Immature natural killer cell (primary cell): Measurements from ENCODE around the gene ELFN1. TPM values are rescaled to one million over a fixed set of nuclear protein-coding genes. Genes with fewer than 3 reads are reported as not detected.

Experiments used
- DNase-seq, 3 donors: peaks; one replicate each; pipeline ENCODE4 v3.0.0; 2022; ENCODE audit warnings: mixed read lengths in 1 of 3
- H3K27ac Mint-ChIP-seq, 6 donors: one replicate each; pipeline ENCODE4 v1.8.0; 2020; ENCODE audit warnings: mixed read lengths in 6 of 6, mild to moderate bottlenecking in 5 of 6, inconsistent platforms in 4 of 6, moderate library complexity in 3 of 6
- H3K27me3 Mint-ChIP-seq, 3 donors: one replicate each; pipeline ENCODE4 v1.8.0; 2020 to 2021; ENCODE audit warnings: low read depth in 3 of 3, mild to moderate bottlenecking in 3 of 3, mixed read lengths in 3 of 3, moderate library complexity in 3 of 3, inconsistent platforms in 1 of 3
- H3K36me3 Mint-ChIP-seq, 3 donors: one replicate each; pipeline ENCODE4 v1.8.0; 2020; ENCODE audit warnings: mixed read lengths in 3 of 3, inconsistent platforms in 2 of 3, mild to moderate bottlenecking in 2 of 3
- H3K4me1 Mint-ChIP-seq, 2 donors: one replicate each; pipeline ENCODE4 v1.8.0; 2020; ENCODE audit warnings: inconsistent platforms in 2 of 2, mild to moderate bottlenecking in 2 of 2, mixed read lengths in 2 of 2, moderate library complexity in 1 of 2
- H3K4me3 Mint-ChIP-seq, 5 donors: one replicate each; pipeline ENCODE4 v1.8.0; 2020; ENCODE audit warnings: mild to moderate bottlenecking in 5 of 5, mixed read lengths in 5 of 5, inconsistent platforms in 3 of 5, moderate library complexity in 3 of 5
- H3K9me3 Mint-ChIP-seq, 6 donors: one replicate each; pipeline ENCODE4 v1.8.0; 2020; ENCODE audit warnings: mild to moderate bottlenecking in 6 of 6, mixed read lengths in 6 of 6, inconsistent platforms in 4 of 6, moderate library complexity in 3 of 6
- polyA plus RNA-seq, 3 donors: library from polyadenylated mRNA; unstranded; fragments of 300-500 nt; fragmentation: Illumina TruSeq; gene quantifications; one replicate each; pipeline ENCODE4 v1.2.3, GENCODE V29; 2021

Gene ELFN1
- under 1 TPM in 1 of 3 donors, not detected in 2; 0.08 TPM for polyA plus RNA-seq

DNA sequence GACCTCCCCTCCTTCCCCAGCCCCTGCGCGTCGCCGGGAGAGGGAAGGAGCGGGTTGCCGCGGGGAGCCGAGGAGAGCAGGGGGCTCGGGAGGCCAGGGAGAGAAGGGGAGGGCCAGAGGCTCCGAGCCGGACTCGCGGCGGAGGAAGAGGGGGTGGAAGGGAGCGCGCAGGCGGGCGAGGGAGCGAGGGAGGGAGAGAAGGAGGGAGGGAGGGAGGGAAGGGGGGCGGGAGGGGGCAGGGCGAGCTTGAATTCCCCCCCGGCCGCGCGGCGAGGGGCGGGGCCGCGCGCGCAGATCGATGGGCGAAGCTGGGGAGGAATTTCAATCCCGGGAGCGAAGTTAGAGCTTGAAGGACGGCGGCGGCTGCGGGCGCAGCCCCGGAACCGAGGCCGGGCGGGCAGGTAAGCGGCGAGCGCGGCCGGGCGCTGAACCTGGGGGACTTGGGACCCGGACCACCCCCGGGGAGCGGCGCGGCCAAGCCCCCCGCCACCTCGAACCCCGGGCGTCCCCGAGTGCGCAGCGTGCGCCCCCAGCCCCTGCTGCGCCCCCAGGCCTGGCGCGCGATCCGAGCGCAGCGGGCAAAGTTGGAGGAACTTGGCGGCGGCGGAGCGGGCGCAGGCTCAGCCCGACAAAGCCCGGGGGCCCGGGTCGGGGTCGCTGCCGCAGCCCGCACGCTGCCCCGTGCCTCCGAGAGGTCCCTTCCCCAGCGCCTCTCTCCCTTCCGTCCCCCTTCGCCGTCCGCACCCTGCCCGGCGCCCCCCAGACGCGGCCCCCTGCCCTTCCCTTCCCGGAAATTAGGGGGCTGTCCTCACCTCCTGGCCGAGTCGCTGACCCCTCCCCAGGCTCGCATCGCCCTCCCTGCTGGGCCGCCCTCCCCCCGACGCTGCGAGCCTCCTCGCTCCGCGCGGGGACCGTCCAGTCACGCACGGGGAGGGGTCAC is at the start of gene ELFN1:
TSS of gene ELFN1 (plus strand) at position 324 of the 940 bp plus-strand sequence. CDS start 74,320 bp downstream, outside the sequence.
- H3K9me3 Mint-ChIP-seq = no peaks in the 10 kb centered on the region
- H3K36me3 Mint-ChIP-seq = no peaks in the 10 kb centered on the region
- peaks cover 6 to 12% of the 10 kb centered on the region in 2 donors for H3K4me1 Mint-ChIP-seq
- no peak for DNase-seq
- peaks cover 6 to 13% (median 11%) of the 10 kb centered on the region in 3 donors for H3K27me3 Mint-ChIP-seq
- H3K27ac Mint-ChIP-seq = no peak within 1 kb of the TSS
- H3K4me3 Mint-ChIP-seq = peak within 1 kb of the TSS in 4 of 5 donors; percentile 57 to 70 (median 62)

DNA sequence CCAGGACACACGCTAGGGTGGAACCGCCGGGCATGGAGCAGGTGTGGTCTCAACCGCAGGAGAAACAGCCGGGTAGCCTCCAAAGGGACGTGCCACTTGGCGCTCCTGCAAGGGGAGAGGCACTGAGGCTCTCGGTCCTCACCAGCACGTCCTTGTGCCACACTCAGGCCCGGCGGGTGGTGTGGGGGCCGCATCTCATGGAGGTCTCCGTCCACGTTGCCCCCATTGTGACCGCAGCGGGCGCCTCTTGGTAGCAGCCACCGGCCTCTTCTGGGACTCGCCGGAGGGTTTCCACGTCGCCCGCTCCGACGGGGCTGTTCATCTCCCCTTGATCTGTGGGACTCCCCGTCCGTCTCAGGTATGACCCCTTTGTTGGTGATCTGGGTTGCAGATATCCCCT is 49.2 kb upstream of the ELFN1 start:
- Mint-ChIP-seq H3K9me3 (no peaks in the 10 kb centered on the region), H3K27me3 (peaks cover 0 to 5% (median 3%) of the 10 kb centered on the region in 3 donors), H3K36me3 (no peaks in the 10 kb centered on the region), H3K27ac (no peak overlapping the region), H3K4me3 (no peak overlapping the region), H3K4me1 (no peaks in the 10 kb centered on the region)
- no peak for DNase-seq

DNA sequence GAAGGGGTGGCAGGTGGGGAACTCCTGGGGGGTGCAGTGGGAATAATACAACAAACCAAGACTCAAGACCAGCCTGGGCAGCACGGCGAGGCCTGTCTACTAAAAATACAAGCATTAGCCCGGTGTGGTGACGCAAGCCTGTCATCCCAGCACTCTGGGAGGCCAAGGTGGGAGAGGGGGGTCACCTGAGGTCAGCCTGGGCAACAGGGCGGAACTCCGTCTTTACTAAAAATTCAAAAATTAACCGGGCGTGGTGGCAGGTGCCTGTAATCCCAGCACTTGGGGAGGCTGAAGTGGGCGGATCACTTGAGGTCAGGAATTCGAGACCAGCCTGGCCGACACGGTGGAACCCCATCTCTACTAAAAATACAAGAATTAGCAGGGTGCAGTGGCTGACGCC is 48.4 kb upstream of the ELFN1 start:
- H3K36me3 Mint-ChIP-seq = no peaks in the 10 kb centered on the region
- H3K27me3 Mint-ChIP-seq = peaks cover 0 to 6% (median 3%) of the 10 kb centered on the region in 3 donors
- no peak overlapping the region for H3K4me3 Mint-ChIP-seq
- H3K4me1 Mint-ChIP-seq = no peaks in the 10 kb centered on the region
- no peak for DNase-seq
- no peak overlapping the region for H3K27ac Mint-ChIP-seq
- H3K9me3 Mint-ChIP-seq = no peaks in the 10 kb centered on the region

DNA sequence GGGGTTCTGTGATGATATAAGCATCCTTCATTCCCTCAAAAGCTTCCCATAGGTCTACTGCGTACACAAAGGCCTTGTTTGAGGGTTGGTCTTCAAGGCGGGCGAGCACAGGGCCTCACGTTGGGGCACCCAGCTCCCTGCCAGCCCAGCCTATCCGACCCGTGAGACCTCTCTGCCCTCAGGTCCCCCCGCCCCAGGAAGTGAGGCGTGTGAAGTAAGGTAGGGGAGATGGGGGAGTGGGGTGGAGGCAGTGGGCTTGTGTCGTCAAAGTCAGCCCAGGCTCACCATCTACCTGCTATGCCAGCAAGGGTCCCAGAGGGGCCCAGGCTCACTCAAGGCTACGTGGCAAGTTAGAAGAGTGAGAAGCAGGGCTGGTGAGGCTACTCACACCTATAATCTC is 47.6 kb upstream of the ELFN1 start:
- no peaks in the 10 kb centered on the region for H3K36me3 Mint-ChIP-seq
- peaks cover under 1 to 6% (median 3%) of the 10 kb centered on the region in 3 donors for H3K27me3 Mint-ChIP-seq
- H3K4me1 Mint-ChIP-seq = no peaks in the 10 kb centered on the region
- DNase-seq = no peak
- H3K4me3 Mint-ChIP-seq = no peak overlapping the region
- no peaks in the 10 kb centered on the region for H3K9me3 Mint-ChIP-seq
- no peak overlapping the region for H3K27ac Mint-ChIP-seq

DNA sequence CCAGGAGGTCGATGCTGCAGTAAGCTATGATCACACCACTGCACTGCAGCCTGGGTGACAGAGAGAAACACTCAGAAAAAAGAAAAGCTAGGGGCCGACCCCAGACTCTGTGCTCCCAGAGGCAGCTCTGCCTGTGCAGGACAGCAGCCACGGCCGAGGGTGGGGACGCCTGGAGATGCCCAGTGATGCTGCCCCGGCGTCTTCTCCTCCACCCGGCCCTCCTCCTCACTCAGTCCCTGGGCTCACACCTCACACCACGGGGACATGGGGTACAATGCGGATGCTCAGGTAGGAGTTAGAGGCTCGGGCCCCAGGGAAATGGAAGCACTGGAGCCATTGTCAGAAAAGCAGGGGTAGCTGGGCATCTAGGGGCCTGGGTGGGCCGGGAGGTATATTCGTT is 46.3 kb upstream of the ELFN1 start:
- Mint-ChIP-seq H3K9me3 (peaks cover 0 to 2% (median 0%) of the 10 kb centered on the region in 6 donors), H3K36me3 (no peaks in the 10 kb centered on the region), H3K4me1 (no peaks in the 10 kb centered on the region), H3K4me3 (no peak overlapping the region), H3K27me3 (peaks cover 3 to 6% (median 3%) of the 10 kb centered on the region in 3 donors), H3K27ac (no peak overlapping the region)
- no peak for DNase-seq

DNA sequence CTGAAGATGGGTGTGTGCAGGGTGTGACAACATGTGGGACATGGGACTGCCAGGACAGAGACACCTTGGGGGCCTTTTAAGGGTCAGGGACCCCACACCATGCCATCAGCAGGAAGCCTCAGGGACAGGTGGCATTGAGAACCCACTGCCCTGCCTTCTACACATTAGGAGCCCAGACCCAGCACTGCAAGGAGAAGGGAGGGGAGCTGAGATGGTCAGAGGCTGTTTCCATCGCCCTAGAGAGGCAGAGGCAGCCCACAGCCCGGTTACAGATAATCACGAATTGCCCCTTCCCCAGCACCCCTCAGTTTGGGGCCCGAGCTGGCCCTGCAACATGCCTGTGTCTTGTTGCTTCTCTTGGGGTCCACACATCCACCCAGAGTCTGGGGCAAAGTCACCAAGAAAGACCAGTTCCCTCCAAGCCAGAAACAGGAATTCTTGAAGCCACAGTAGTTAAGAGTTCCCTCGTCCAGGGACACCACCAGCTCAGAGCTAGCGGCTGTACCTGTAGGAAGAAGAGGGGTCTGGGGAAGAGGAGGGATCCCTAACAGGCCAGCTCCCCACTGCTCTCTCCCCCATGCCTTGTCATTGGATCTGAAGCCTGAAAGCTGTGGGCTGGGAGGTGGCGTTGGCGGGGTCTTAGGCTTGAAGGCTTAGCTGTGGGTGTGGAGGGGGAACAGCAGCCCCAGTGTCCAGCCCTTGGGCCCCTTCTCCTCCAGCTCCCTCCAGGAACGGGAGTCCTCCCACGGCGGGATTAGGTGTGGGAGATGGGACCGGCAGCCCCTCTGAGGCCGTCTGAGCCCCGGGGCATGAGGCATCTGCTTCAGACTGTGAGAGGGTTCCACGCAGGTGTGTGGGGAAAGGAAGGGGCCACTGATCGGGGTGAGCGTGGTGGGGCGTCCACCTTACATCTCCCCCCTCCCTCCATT is 44.8 kb upstream of the ELFN1 start:
- Mint-ChIP-seq H3K27ac (no peak overlapping the region), H3K9me3 (peaks cover 0 to 3% (median 0%) of the 10 kb centered on the region in 6 donors), H3K27me3 (peaks cover 3 to 6% (median 6%) of the 10 kb centered on the region in 3 donors), H3K36me3 (no peaks in the 10 kb centered on the region), H3K4me1 (no peaks in the 10 kb centered on the region), H3K4me3 (no peak overlapping the region)
- no peak for DNase-seq

DNA sequence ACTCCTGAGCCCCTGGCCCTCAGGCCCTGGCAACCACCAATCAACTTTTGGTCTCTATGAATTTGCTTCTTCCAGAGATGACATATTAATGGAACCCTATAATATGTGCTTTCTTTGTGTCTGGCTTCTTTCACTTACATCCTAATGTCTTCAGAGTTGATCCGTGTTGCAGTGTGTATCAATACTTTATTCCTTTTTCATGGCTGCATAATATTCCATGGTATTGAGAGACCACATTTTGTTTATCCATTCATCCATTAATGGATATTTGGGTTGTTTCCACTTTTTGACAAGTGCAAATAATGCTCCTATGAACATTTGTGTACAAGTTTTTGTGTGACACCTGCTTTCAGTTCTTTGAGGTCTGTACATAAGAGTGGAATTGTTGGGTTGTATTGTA is 43.3 kb upstream of the ELFN1 start:
- H3K9me3 Mint-ChIP-seq = peaks cover 0 to 6% (median 0%) of the 10 kb centered on the region in 6 donors
- no peaks in the 10 kb centered on the region for H3K4me1 Mint-ChIP-seq
- peaks cover 3 to 12% (median 3%) of the 10 kb centered on the region in 3 donors for H3K27me3 Mint-ChIP-seq
- H3K4me3 Mint-ChIP-seq = no peak overlapping the region
- no peak for DNase-seq
- no peak overlapping the region for H3K27ac Mint-ChIP-seq
- H3K36me3 Mint-ChIP-seq = no peaks in the 10 kb centered on the region

DNA sequence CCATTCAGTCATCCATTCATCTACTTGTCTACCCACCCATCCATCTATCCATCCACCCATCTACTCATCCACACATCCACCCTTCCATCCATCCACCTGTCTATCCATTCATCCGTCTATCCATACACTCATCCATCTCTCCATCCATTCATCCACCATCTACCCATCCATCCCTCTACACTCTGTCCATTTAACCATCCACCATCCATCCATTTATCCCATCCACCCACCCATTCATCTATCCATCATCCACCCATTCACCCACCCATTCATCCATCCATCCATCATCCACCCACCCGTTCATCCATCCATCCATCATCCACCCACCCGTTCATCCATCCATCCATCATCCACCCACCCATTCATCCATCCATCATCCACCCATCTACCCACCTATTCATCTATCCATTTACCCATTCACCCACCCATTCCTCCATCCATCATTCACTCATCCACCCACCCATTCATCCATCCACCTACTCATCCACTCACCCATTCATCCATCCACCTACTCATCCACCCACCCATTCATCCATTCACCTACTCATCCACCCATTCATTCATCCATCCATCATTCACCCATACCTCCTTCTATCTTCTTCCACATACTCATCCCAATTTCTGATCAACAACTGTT is 39.3 kb upstream of the ELFN1 start:
- Mint-ChIP-seq H3K4me3 (no peak overlapping the region), H3K27me3 (peaks cover 0 to 21% (median 1%) of the 10 kb centered on the region in 3 donors), H3K27ac (no peak overlapping the region), H3K4me1 (no peaks in the 10 kb centered on the region), H3K36me3 (peaks cover 0 to 5% (median under 1%) of the 10 kb centered on the region in 3 donors), H3K9me3 (peaks cover 0 to 11% (median 5%) of the 10 kb centered on the region in 6 donors)
- DNase-seq = no peak

DNA sequence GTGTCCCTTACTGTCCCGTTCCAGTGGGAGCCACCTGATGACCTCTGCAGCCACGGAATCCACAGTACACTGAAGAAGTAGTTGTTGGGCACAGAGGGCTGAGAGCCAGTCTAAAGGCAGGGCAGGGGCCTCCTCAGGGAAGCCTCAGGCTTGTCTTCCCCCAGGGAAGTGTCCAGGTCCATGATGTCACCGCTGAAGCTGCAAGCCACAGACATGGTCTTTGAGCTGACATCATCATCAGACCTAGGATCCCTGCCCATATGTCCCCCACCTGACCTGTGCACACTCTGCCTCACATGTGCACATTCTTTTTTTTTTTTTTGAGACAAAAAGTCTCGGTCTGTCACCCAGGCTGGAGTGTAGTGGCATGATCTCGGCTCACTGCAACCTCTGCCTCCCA is 38.4 kb upstream of the ELFN1 start:
- no peak for DNase-seq
- peaks cover 0 to 5% (median 3%) of the 10 kb centered on the region in 3 donors for H3K36me3 Mint-ChIP-seq
- H3K4me3 Mint-ChIP-seq = no peak overlapping the region
- H3K9me3 Mint-ChIP-seq = peaks cover 0 to 11% (median 8%) of the 10 kb centered on the region in 6 donors
- no peak overlapping the region for H3K27ac Mint-ChIP-seq
- peaks cover 0 to 21% (median 0%) of the 10 kb centered on the region in 3 donors for H3K27me3 Mint-ChIP-seq
- H3K4me1 Mint-ChIP-seq = no peaks in the 10 kb centered on the region

DNA sequence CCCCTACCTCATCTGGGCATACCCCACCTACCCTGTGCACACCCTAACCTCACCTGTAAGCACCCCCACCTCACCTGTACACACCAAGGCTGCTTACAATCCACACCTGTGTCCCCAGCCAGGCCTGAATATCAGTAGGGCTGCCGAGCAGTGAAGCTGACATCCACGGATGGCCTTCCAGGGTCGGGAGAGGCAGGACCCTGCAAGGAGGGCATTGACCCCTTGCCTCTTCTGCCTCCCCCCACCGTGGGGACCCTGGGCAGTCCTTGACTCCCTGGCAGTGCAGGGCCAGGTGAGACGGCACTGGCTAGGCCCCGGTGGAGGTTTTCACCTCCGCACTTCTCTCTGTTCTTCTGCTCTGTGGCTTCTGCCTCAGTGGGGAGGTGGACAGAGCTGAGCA is 37.6 kb upstream of the ELFN1 start:
- H3K27me3 Mint-ChIP-seq = peaks cover 0 to 20% (median 0%) of the 10 kb centered on the region in 3 donors
- no peak overlapping the region for H3K27ac Mint-ChIP-seq
- peaks cover 0 to 5% (median 5%) of the 10 kb centered on the region in 3 donors for H3K36me3 Mint-ChIP-seq
- DNase-seq = no peak
- no peak overlapping the region for H3K4me3 Mint-ChIP-seq
- H3K4me1 Mint-ChIP-seq = no peaks in the 10 kb centered on the region
- H3K9me3 Mint-ChIP-seq = peaks cover 7 to 16% (median 11%) of the 10 kb centered on the region in 6 donors

DNA sequence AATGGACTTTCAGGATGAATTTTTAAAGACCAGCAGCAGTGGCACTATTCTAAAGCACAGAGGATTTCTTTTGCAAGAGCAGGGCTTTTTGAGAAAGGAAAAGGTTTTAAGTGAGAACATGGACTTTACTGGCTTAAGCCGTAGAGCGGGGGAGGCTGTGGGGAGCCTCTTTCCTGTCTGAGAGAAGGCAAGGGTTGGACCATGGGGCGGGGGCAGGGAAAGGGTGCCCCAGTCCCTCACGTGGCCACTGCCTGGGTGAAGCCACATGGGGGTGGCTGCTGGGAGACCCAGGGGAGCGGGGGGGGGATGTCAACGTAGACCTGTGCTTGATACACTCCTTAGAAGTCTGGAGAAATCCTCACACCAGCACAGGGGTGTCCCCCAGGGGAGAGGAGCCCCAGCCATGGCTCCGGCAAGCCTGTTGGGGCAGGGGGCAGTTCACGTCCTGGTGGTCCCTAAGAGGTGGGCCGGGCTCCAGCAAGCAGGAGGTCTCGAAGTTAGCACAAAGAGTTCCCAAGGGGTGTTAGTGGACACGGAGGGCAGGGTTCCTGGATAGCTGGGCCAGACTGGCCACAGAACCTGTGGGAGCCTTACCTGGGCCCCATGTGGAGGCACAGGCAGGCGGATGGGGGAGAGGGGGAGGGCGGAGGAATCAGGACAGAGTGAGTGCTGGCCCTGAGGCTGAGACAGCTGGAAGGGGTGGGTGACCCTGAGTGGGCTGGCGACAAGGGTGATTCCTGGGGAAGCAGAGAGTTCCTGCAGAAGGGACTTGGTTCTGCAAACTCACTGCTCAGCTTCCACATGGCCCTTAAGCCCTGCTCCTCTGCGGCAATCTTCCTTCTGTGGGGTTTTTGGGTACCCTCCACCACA is 36.9 kb upstream of the ELFN1 start:
- no peak overlapping the region for H3K4me3 Mint-ChIP-seq
- H3K36me3 Mint-ChIP-seq = peaks cover 0 to 5% (median 5%) of the 10 kb centered on the region in 3 donors
- peaks cover 0 to 19% (median 0%) of the 10 kb centered on the region in 3 donors for H3K27me3 Mint-ChIP-seq
- H3K9me3 Mint-ChIP-seq = peaks cover 7 to 16% (median 11%) of the 10 kb centered on the region in 6 donors
- no peak overlapping the region for H3K27ac Mint-ChIP-seq
- no peaks in the 10 kb centered on the region for H3K4me1 Mint-ChIP-seq
- DNase-seq = no peak

DNA sequence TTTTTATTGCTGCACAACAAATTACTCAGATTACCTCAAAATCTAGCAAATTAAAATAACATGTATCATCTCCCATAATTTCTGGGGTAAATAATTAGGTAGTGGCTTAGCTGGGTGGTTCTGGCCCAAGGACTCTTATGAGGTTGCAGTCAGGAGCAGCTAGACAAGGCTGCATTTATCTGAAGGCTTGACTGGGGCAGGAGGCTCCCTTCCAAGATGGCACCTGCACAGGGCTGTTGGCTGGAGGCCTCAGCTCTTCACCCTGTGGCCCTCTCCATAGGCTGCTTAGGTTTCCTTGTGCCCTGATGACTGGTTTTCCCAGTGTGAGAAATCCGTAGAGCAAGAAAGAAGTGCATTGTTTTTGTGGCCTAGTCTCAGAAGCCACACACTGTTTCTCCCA is 34.7 kb upstream of the ELFN1 start:
- no peak for DNase-seq
- H3K4me1 Mint-ChIP-seq = no peaks in the 10 kb centered on the region
- H3K9me3 Mint-ChIP-seq = peaks cover 7 to 16% (median 9%) of the 10 kb centered on the region in 6 donors
- H3K27ac Mint-ChIP-seq = no peak overlapping the region
- H3K4me3 Mint-ChIP-seq = no peak overlapping the region
- peaks cover 0 to 5% (median 5%) of the 10 kb centered on the region in 3 donors for H3K36me3 Mint-ChIP-seq
- peaks cover 0 to 15% (median 0%) of the 10 kb centered on the region in 3 donors for H3K27me3 Mint-ChIP-seq
